Endothelial cell of umbilical vein (primary cell): ENCODE results near the gene PTPRT. TPM values are rescaled to one million over a fixed set of nuclear protein-coding genes. Genes with fewer than 3 reads are reported as not detected.

Experiments used
- BruUV-seq: library from RNA; stranded (reverse); fragments of 400-500 nt; replicated peaks from 2 replicates; lab custom pipeline; 2021; lab: Mats Ljungman, UMichigan
- CTCF ChIA-PET: fragments of 300-600, 350-600 bp; sonication (Branson Sonifier 250); formaldehyde crosslinking; loops from one replicate; lab custom pipeline; 2021; ENCODE audit warnings: antibody characterized with exemption, inconsistent platforms; lab: Charles Lee
- POLR2A ChIA-PET: fragments of 300-600, 350-600 bp; sonication (Branson Sonifier 250); formaldehyde crosslinking; loops from one replicate; lab custom pipeline; 2021; ENCODE audit warnings: antibody characterized with exemption, inconsistent platforms; lab: Charles Lee
- DNase-seq: peaks from one replicate; pipeline ENCODE4 v3.0.0-alpha.2; 2011; ENCODE audit warnings: low read depth, low spot score
- FAIRE-seq: peaks from 2 replicates; lab custom pipeline; 2011; peaks lifted over from hg19 to GRCh38; lab: Jason Lieb, UNC
- H2AFZ ChIP-seq: 2 replicates; pipeline ENCODE4 v1.6.0; 2012; ENCODE audit warnings: low read depth, low read length, control low read depth, inconsistent platforms
- H3K27ac ChIP-seq: 2 replicates; pipeline ENCODE4 v1.5.1; 2011; ENCODE audit warnings: low read depth, mild to moderate bottlenecking, control low read depth, low read length, moderate library complexity; ENCODE audit not compliant: insufficient read depth
- H3K27me3 ChIP-seq, 2 experiments: 2 replicates each; pipeline versions ENCODE4 v1.6.0 to v1.6.1; 2011; ENCODE audit warnings: low read length in 2 of 2, mixed read lengths in 1 of 2; ENCODE audit not compliant: control insufficient read depth in 2 of 2, insufficient read depth in 2 of 2
- H3K36me3 ChIP-seq, 2 experiments: 2 replicates in 1 of 2; 3 replicates in 1 of 2; pipeline ENCODE4 v1.5.1; 2011; ENCODE audit warnings: low read length in 2 of 2, mild to moderate bottlenecking in 1 of 2, moderate library complexity in 1 of 2; ENCODE audit not compliant: control insufficient read depth in 2 of 2, insufficient read depth in 2 of 2; ENCODE audit errors: extremely low read depth in 1 of 2
- H3K4me1 ChIP-seq: 3 replicates; pipeline ENCODE4 v1.5.1; 2011; ENCODE audit warnings: mild to moderate bottlenecking, low read length; ENCODE audit not compliant: control insufficient read depth, insufficient read depth; ENCODE audit errors: extremely low read depth
- H3K4me2 ChIP-seq: 2 replicates; pipeline ENCODE4 v1.6.1; 2011; ENCODE audit warnings: low read length, control low read depth, mixed read lengths; ENCODE audit not compliant: insufficient read depth
- H3K4me3 ChIP-seq, 3 experiments: fragments of 200-600 bp in 1 of 3; sonication (generic), shearing (Covaris generic) in 1 of 3; replicated peaks in 1 of 3; 2 replicates each; pipeline ENCODE4 v1.5.1; 2011 to 2016; ENCODE audit warnings: control low read depth in 3 of 3, low read length in 3 of 3, mild to moderate bottlenecking in 2 of 3, inconsistent platforms in 1 of 3, low read depth in 1 of 3, moderate library complexity in 1 of 3; ENCODE audit not compliant: insufficient read depth in 1 of 3
- H3K79me2 ChIP-seq: 2 replicates; pipeline ENCODE4 v1.6.0; 2012; ENCODE audit warnings: low read length, inconsistent platforms; ENCODE audit not compliant: control insufficient read depth, insufficient read depth
- H3K9ac ChIP-seq: replicated peaks from 2 replicates; pipeline ENCODE3; 2011; ENCODE audit warnings: low read length, control low read depth; ENCODE audit not compliant: insufficient read depth; ENCODE audit errors: extremely low read depth
- H3K9me1 ChIP-seq: replicated peaks from 3 replicates; pipeline ENCODE4 v1.6.0; 2011; ENCODE audit warnings: mild to moderate bottlenecking, low read length; ENCODE audit not compliant: control insufficient read depth, insufficient read depth; ENCODE audit errors: extremely low read depth
- H3K9me3 ChIP-seq: replicated peaks from 2 replicates; pipeline ENCODE4 v1.5.1; 2012; ENCODE audit warnings: low read length, inconsistent platforms; ENCODE audit not compliant: control insufficient read depth, insufficient read depth
- H4K20me1 ChIP-seq: replicated peaks from 2 replicates; pipeline ENCODE3; 2011; ENCODE audit warnings: mild to moderate bottlenecking, low read length; ENCODE audit not compliant: control insufficient read depth, insufficient read depth; ENCODE audit errors: extremely low read depth
- EZH2 ChIP-seq: IDR thresholded peaks from 2 replicates; pipeline ENCODE4 v1.6.1; 2012; ENCODE audit warnings: borderline replicate concordance, low read depth, mild to moderate bottlenecking, moderate library complexity, low read length, inconsistent platforms; ENCODE audit not compliant: severe bottlenecking
- FOS ChIP-seq: IDR thresholded peaks from 2 replicates; pipeline ENCODE4 v1.6.1; 2011; ENCODE audit warnings: mild to moderate bottlenecking, low read length, moderate library complexity, borderline replicate concordance; ENCODE audit not compliant: insufficient read depth
- GATA2 ChIP-seq: IDR thresholded peaks from 2 replicates; pipeline ENCODE4 v1.7.0; 2011; ENCODE audit warnings: low read depth, mild to moderate bottlenecking, moderate library complexity, mixed read lengths, low read length; ENCODE audit not compliant: insufficient read length, insufficient read depth
- JUN ChIP-seq: IDR thresholded peaks from 2 replicates; pipeline ENCODE4 v1.6.1; 2011; ENCODE audit warnings: borderline replicate concordance, low read depth; ENCODE audit not compliant: insufficient read length, insufficient read depth
- MYC ChIP-seq: IDR thresholded peaks from one replicate; pipeline ENCODE4 v1.6.1; 2011; ENCODE audit warnings: mild to moderate bottlenecking, low read depth, low read length
- POLR2A ChIP-seq: IDR thresholded peaks from 2 replicates; pipeline ENCODE4 v1.6.1; 2012; ENCODE audit warnings: low read depth, mild to moderate bottlenecking, control low read depth, low read length
- POLR2AphosphoS5 ChIP-seq: IDR thresholded peaks from 2 replicates; pipeline ENCODE4 v1.6.1; 2012; ENCODE audit warnings: low read depth, mild to moderate bottlenecking, control low read depth, low read length, moderate library complexity; ENCODE audit not compliant: insufficient read depth
- dilution Hi-C: fragments of 300-500 bp; cut with MboI; formaldehyde crosslinking; loops from one replicate; pipeline ENCODE4 v1.15.0; 2019; ENCODE audit warnings: low sequenced_read_pairs; ENCODE audit not compliant: extremely low pct_ligation_motif_present
- intact Hi-C: fragments of 100-400 bp; cut with micrococcal nuclease; formaldehyde crosslinking; loops from one replicate; pipeline ENCODE4 v1.10.0; 2022
- polyA plus RNA-seq, 4 experiments: library from polyadenylated mRNA; depleted of rRNA in 3 of 4; stranded (reverse) in 3 of 4; unstranded in 1 of 4; fragments of >200 nt; gene quantifications; 2 replicates each; pipeline versions ENCODE4 v1.2.1 to v1.2.3, GENCODE V29; 2011 to 2012; ENCODE audit warnings: missing spikeins in 1 of 4
- total RNA-seq: library from RNA; stranded (reverse); gene quantifications from 2 replicates; pipeline ENCODE4 v1.2.3, GENCODE V29; 2021
- TF ChIP-seq, protein P1 (sequence below): IDR thresholded peaks from 2 replicates; pipeline ENCODE4 v1.6.1; 2011; ENCODE audit not compliant: insufficient read depth, insufficient read length
- TF ChIP-seq, protein P2 (sequence below), 2 donors: IDR thresholded peaks; 1 replicate in 1 of 2; 2 replicates in 1 of 2; pipeline ENCODE4 v1.5.1; 2011; ENCODE audit warnings: low read length in 2 of 2, mild to moderate bottlenecking in 2 of 2, moderate library complexity in 2 of 2, control low read depth in 1 of 2, inconsistent platforms in 1 of 2, low read depth in 1 of 2; ENCODE audit not compliant: insufficient read depth in 1 of 2; ENCODE audit errors: extremely low read depth in 1 of 2

PTPRT gene
- total and polyA plus RNA-seq, 2 donors (not counting 3 experiments of a cell fraction or from before 2014, with no cell fraction given): not detected

DNA sequence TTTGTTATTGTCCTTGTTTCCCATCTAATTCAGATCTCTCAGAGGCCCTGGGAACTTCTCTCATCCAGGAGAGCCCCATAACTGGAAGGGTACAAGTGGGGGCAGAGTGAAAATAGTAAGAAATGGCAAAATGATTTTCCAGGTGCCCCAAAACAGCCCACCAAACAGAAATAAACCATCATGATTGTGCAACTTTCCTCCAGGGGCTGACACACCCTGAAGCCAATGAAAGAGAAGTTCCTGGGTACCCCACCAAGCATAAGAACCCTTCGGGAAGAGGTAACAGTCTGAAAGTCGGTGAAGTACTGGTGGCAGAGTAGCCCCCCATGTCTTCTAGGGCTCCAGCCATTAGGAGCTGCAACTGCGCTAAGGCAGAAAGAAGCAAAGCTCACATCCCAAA, 282.0 kb downstream of the PTPRT start:
- peaks cover 2% of the 10 kb centered on the region for H3K9me3 ChIP-seq
- dilution Hi-C loops (no loop called here), intact Hi-C loops (no loop called here)
- DNase-seq (no peak), FAIRE-seq (no peak)
- no peaks in the 10 kb centered on the region for H3K4me1 ChIP-seq
- no peaks in the 10 kb centered on the region for H4K20me1 ChIP-seq
- no peak overlapping the region for H3K27ac ChIP-seq
- no peak for TF ChIP-seq GATA2
- no peak for TF ChIP-seq JUN
- TF ChIP-seq POLR2A: no peak
- TF ChIP-seq EZH2: no peak
- no peak for TF ChIP-seq FOS
- no peak for TF ChIP-seq MYC
- TF ChIP-seq, protein P1, sequence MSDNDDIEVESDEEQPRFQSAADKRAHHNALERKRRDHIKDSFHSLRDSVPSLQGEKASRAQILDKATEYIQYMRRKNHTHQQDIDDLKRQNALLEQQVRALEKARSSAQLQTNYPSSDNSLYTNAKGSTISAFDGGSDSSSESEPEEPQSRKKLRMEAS: no peak
- no peak for TF ChIP-seq POLR2AphosphoS5
- TF ChIP-seq, protein P2, sequence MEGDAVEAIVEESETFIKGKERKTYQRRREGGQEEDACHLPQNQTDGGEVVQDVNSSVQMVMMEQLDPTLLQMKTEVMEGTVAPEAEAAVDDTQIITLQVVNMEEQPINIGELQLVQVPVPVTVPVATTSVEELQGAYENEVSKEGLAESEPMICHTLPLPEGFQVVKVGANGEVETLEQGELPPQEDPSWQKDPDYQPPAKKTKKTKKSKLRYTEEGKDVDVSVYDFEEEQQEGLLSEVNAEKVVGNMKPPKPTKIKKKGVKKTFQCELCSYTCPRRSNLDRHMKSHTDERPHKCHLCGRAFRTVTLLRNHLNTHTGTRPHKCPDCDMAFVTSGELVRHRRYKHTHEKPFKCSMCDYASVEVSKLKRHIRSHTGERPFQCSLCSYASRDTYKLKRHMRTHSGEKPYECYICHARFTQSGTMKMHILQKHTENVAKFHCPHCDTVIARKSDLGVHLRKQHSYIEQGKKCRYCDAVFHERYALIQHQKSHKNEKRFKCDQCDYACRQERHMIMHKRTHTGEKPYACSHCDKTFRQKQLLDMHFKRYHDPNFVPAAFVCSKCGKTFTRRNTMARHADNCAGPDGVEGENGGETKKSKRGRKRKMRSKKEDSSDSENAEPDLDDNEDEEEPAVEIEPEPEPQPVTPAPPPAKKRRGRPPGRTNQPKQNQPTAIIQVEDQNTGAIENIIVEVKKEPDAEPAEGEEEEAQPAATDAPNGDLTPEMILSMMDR (IDR thresholded peaks at IDR 0.05; ENCODE audit: extremely low read depth in 1 of 2, insufficient read depth in 1 of 2, low read depth in 1 of 2, low read length in 2 of 2): no peak
- ChIA-PET POLR2A (no interaction called here), CTCF (no interaction called here)
- BruUV-seq: no TSS peak
- no peaks in the 10 kb centered on the region for H3K79me2 ChIP-seq
- H3K4me2 ChIP-seq: no peak overlapping the region
- H3K4me3 ChIP-seq: no peak overlapping the region
- no peaks in the 10 kb centered on the region for H3K9me1 ChIP-seq
- H3K27me3 ChIP-seq: no peaks in the 10 kb centered on the region
- no peak overlapping the region for H2AFZ ChIP-seq
- no peaks in the 10 kb centered on the region for H3K36me3 ChIP-seq
- no peak overlapping the region for H3K9ac ChIP-seq
